ENCODE data around the gene RPS6KA5. TPM values are rescaled to one million over a fixed set of nuclear protein-coding genes. Genes with fewer than 3 reads are reported as not detected.

Gene RPS6KA5
- total RNA-seq, 1 donor = 0.86 TPM

DNA sequence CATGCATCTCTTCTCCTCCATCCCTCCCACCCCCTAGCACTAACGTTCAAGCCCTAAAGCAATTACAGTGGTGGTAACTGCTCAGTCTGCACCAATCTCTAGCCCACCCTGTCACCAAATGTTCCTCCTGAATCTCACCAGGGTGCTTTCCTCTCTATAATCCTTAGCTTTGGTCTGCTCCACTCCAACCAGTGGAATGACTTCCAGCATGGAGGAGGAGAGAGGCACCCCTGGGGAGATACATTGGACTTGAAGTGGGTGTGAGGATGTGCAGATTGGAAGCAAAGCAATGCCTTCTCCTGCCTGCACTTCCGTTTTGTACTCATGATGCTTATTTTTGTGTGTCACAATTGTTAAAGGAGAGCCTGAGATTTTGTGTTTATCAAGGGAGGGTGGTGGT, 24.1 kb upstream of the RPS6KA5 start:
- DNase-seq (ENCODE audit: low read depth) = no peak
- TF ChIP-seq, protein P1, sequence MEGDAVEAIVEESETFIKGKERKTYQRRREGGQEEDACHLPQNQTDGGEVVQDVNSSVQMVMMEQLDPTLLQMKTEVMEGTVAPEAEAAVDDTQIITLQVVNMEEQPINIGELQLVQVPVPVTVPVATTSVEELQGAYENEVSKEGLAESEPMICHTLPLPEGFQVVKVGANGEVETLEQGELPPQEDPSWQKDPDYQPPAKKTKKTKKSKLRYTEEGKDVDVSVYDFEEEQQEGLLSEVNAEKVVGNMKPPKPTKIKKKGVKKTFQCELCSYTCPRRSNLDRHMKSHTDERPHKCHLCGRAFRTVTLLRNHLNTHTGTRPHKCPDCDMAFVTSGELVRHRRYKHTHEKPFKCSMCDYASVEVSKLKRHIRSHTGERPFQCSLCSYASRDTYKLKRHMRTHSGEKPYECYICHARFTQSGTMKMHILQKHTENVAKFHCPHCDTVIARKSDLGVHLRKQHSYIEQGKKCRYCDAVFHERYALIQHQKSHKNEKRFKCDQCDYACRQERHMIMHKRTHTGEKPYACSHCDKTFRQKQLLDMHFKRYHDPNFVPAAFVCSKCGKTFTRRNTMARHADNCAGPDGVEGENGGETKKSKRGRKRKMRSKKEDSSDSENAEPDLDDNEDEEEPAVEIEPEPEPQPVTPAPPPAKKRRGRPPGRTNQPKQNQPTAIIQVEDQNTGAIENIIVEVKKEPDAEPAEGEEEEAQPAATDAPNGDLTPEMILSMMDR (IDR thresholded peaks at IDR 0.05; ENCODE audit: insufficient read depth, low read depth, low read length) = no peak

DNA sequence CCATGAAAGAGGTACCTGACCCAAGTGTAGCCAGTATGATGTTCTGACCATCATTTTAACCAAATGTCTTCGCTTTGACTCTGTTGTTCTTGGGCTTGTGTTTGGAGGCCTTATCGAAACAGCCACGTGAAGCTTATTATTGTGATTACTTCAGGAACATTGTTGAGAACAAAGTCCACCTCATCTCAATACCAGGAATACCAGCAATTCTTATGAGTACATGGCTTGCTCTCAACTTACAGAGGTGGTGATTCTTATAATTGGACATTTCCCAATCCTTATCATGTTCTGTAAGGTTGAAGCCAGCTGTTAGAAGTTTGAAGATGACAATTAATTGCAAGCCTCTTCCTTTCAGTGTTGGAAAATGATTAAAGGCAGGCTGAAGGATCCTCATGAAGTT, 21.8 kb upstream of the RPS6KA5 start:
- DNase-seq (ENCODE audit: low read depth) = no peak
- no peak overlapping the region for H3K4me3 ChIP-seq (ENCODE audit: low read depth, low read length)
- TF ChIP-seq, protein P1 (IDR thresholded peaks at IDR 0.05; ENCODE audit: insufficient read depth, low read depth, low read length) = no peak

More for the DNA sequence above, 24.1 kb upstream of the RPS6KA5 start:
- H3K4me3 ChIP-seq (ENCODE audit: low read depth, low read length) = no peak overlapping the region

DNA sequence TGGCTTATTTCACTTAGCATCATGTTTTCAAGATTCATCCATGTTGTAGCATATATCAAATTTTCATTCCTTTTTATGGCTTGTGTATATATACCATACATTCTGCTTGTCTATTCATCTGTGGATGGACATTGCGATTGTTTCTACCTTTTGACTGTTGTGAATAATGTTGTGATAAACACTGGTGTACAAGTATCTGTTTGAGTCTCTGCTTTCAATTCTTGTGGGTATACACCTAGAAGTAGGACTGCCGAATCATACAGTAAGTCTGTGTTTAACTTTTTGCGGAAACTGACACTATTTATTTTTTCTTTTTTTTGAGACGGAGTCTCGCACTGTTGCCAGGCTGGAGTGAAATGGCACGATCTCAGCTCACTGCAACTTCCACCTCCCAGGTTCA, 19.6 kb upstream of the RPS6KA5 start:
- DNase-seq (ENCODE audit: low read depth) = no peak
- H3K4me3 ChIP-seq (ENCODE audit: low read depth, low read length) = no peak overlapping the region
- TF ChIP-seq, protein P1 (IDR thresholded peaks at IDR 0.05; ENCODE audit: insufficient read depth, low read depth, low read length) = no peak

DNA sequence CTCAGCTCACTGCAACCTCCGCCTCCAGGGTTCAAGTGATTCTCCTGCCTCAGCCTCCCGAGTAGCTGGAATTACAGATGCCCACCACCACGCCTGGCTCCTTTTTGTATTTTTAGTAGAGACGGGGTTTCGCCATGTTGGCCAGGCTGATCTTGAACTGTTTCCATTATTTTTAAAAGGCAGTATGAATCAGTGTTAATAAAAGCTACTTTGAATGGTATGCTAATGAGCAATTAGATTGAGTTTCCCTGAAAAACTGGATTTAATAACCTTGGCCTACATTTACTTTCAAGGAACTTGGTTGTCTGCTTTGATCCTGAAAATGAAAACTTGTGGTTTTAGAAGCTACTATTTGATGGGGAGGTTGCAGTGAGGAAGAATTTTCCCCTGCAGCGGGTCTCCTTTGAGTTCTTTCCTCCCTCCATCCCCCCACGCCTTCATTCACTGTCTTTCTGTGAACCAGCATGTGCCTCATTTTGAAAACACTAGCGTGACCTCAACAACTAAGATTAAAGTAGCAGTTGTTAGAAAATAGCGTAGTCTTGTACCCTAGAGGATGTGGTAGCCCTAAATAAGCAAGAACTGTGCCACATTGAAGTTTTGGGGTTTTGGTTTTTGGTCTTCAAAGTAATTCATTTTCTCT, 17.8 kb upstream of the RPS6KA5 start:
- TF ChIP-seq, protein P1 (IDR thresholded peaks at IDR 0.05; ENCODE audit: insufficient read depth, low read depth, low read length) = no peak
- H3K4me3 ChIP-seq (ENCODE audit: low read depth, low read length) = no peak overlapping the region
- no peak for DNase-seq (ENCODE audit: low read depth)

DNA sequence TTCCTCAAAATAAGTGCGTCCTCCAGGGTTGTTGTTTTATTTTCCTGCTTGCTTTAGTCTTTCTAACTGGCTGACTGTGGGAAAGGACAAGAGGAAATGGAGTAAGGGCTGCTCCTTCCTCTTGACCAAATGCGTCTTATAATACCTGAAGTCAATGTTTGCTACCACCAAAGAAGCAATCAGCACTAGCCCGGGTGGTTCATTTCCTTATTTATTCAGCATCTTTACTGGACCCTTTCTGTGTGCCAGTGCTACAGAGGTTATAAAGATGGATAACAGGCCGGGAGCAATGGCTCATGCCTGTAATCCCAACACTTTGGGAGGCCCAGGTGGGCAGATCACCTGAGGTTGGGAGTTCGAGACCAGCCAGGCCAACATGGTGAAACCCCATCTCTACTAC, 15.1 kb upstream of the RPS6KA5 start:
- no peak for DNase-seq (ENCODE audit: low read depth)
- TF ChIP-seq, protein P1 (IDR thresholded peaks at IDR 0.05; ENCODE audit: insufficient read depth, low read depth, low read length) = no peak
- no peak overlapping the region for H3K4me3 ChIP-seq (ENCODE audit: low read depth, low read length)

DNA sequence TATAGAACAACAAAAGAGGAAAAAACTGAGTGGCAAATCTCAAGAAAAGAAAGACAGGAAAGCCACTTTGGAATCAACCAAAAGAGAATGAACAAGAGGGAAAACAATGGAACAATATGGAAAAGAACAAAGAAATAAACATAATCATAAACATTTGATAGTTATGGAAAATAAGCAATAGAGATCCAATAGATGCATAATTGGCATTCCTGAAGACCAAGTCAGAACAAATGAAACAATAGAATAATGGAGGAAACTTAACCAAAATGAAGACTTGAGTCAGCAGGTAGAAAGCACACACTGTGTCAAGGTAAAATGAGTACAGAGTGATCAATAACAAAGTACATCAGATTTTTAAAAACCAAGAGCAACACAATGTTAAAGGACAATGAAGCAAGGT, 10.1 kb upstream of the RPS6KA5 start:
- TF ChIP-seq, protein P1 (IDR thresholded peaks at IDR 0.05; ENCODE audit: insufficient read depth, low read depth, low read length) = no peak

DNA sequence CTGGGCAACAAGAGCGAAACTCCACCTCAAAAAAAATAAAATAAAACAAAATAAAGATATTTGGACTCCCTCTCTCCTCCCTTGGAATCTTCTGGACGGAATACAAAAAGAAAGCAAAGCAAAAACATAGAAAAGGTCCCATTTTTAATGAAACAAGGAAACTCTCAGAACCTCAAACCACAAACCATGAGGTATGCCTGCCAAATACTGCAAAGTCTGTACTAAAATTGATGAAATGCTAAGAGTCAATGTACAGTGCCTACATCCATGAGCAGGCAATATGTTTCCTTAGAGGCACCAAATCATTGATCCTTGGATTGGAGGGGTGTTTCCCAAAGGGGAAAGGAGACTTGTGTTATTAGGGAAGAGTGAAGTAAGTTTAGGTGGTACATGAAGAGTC, 8.2 kb upstream of the RPS6KA5 start:
- TF ChIP-seq, protein P1 (IDR thresholded peaks at IDR 0.05; ENCODE audit: insufficient read depth, low read depth, low read length) = no peak
- H3K4me3 ChIP-seq (ENCODE audit: low read depth, low read length) = no peak overlapping the region
- DNase-seq (ENCODE audit: low read depth) = no peak

More for the DNA sequence above, 10.1 kb upstream of the RPS6KA5 start:
- no peak overlapping the region for H3K4me3 ChIP-seq (ENCODE audit: low read depth, low read length)
- DNase-seq (ENCODE audit: low read depth) = no peak
